Body of pancreas (tissue), 4 donors: Measurements from ENCODE around the gene DCDC2C.

ENCODE experiments used
- CTCF ChIP-seq, 7 experiments: fragments of 450-650 bp in 4 of 7; fragments of 200-600 bp in 3 of 7; sonication (generic) in 3 of 7; IDR thresholded peaks; one replicate each; pipeline ENCODE4 v1.5.1; 2016 to 2019; ENCODE audit warnings: antibody characterized with exemption in 7 of 7
- POLR2A ChIP-seq, 3 donors: fragments of 450-650 bp; IDR thresholded peaks; one replicate each; pipeline ENCODE4 v1.6.1; 2016; ENCODE audit warnings: antibody characterized with exemption in 3 of 3, mild to moderate bottlenecking in 2 of 3

GRCh38 chr2:3787768-3788167, 84.4 kb downstream of the DCDC2C start:
- TF ChIP-seq POLR2A (IDR thresholded peaks at IDR 0.05) = no peak
- no peak for TF ChIP-seq CTCF (IDR thresholded peaks at IDR 0.05)
